Esophagus squamous epithelium (tissue), 4 donors: ENCODE data around the gene SPATA13.

Experiments used
- POLR2A ChIP-seq, 4 donors: fragments of 450-650 bp; IDR thresholded peaks; one replicate each; pipeline ENCODE4 v1.6.1; 2017; ENCODE audit warnings: antibody characterized with exemption in 4 of 4, mild to moderate bottlenecking in 4 of 4, moderate library complexity in 3 of 4
- TF ChIP-seq, protein P1 (sequence below), 6 experiments: fragments of 450-650 bp in 4 of 6; fragments of 200-600 bp in 2 of 6; sonication (generic) in 2 of 6; IDR thresholded peaks; one replicate each; pipeline ENCODE4 v1.5.1; 2016 to 2019; ENCODE audit warnings: antibody characterized with exemption in 6 of 6, mild to moderate bottlenecking in 4 of 6, moderate library complexity in 4 of 6

DNA sequence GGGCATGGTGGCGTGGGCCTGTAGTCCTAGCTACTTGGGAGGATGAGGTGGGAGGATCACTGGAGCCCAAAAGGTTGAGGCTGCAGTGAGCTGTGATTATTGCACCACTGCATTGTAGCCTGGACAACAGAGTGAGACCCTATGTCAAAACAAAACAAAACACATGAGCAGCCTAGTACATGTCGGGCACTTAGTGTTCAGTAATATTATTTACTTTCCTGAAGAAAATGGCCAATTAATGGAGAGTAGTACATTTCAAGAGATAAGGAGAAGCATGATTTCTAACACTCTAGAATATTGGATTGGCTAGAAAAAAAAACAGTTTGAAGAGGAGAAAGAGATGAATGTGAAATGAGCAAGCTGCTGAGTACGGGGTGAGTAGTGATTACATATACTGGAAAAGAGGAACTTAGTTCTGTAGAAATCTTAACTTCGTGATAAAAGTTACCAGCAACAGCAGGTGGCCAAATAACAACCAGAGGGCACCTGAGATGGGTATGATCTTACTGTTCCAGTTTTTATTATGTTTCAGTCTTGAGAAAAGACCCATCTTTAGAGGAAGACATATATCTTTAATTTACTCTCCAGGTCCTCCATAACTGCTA is 36.2 kb downstream of the SPATA13 start:
- TF ChIP-seq, protein P1, sequence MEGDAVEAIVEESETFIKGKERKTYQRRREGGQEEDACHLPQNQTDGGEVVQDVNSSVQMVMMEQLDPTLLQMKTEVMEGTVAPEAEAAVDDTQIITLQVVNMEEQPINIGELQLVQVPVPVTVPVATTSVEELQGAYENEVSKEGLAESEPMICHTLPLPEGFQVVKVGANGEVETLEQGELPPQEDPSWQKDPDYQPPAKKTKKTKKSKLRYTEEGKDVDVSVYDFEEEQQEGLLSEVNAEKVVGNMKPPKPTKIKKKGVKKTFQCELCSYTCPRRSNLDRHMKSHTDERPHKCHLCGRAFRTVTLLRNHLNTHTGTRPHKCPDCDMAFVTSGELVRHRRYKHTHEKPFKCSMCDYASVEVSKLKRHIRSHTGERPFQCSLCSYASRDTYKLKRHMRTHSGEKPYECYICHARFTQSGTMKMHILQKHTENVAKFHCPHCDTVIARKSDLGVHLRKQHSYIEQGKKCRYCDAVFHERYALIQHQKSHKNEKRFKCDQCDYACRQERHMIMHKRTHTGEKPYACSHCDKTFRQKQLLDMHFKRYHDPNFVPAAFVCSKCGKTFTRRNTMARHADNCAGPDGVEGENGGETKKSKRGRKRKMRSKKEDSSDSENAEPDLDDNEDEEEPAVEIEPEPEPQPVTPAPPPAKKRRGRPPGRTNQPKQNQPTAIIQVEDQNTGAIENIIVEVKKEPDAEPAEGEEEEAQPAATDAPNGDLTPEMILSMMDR (IDR thresholded peaks at IDR 0.05), result no peak
- no peak for TF ChIP-seq POLR2A (IDR thresholded peaks at IDR 0.05)
